ENCODE measurements around the gene SAFB. TPM values are rescaled to one million over a fixed set of nuclear protein-coding genes. Genes with fewer than 3 reads are reported as not detected.
"Not testable (repeated sequence)": the region's sequence is repeated elsewhere in the genome, so short reads cannot be mapped to it uniquely, and the experiment has no call there.

SAFB gene
- total RNA-seq, 2 experiments from 2014 or later, result 195 to 200 TPM

DNA sequence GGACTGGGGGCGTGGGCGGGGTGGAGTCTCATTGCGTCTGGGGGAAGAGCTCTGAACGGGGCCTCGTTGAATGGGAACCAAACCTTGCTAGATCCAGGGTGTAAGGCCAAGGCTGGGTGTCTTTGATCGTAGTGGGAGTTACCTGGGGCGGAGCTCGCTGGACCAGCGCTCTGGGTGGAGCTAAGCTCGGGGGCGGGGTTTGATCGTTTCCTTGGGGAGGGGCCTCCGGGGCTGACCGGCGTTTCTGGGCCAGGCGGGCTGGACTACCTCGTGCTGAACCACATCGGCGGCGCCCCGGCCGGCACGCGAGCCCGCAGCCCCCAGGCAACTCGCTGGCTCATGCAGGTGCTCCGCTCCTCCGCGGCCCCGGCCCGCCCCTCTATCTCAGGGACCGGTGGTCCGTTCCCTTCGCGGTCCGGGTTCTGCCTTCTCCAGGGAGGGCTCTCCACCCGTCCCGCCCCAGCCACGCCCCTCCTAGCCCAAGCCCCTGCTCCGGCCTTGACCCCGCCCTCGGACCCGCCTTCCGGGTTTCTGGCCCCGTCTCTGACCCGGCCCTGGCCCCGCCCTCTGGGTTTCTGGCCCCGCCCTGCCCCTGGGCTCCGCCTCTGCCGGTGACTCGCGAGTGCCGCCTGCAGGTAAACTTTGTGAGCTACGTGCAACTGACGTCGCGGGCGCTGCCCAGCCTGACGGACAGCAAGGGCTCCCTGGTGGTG, 63.9 kb downstream of the SAFB start:
- Mint-ChIP-seq H3K9me3 (no peaks in the 10 kb centered on the region), H3K4me3 (peak overlapping the region; percentile 92), H3K4me1 (ENCODE audit: low read depth) (peaks cover 40% of the 10 kb centered on the region), H3K27me3 (no peaks in the 10 kb centered on the region), H3K27ac (peak overlapping the region; percentile 85), H3K36me3 (ENCODE audit: low read depth) (peaks cover 14% of the 10 kb centered on the region)
- ChIA-PET CTCF (interaction anchor here (0.7 to 1.9 kb wide), 8 partner anchors 11 to 281 kb away, joined by 3 to 13 read pairs (median 3); partner anchors contain the start of genes CATSPERD, LONP1, SAFB and SAFB2), POLR2A (interaction anchor here (0.8 to 2.9 kb wide), 7 partner anchors 8 to 718 kb away, joined by 3 to 29 read pairs (median 6); partner anchors contain the start of genes CATSPERD, KDM4B, LONP1 and NDUFA11)
- TF ChIP-seq CTCF (IDR thresholded peaks at IDR 0.05), result peak; percentile 82
- peaks cover 43% of the 10 kb centered on the region for H3K4me1 ChIP-seq (ENCODE audit: insufficient read depth, low read length)
- peak overlapping the region; percentile 59 for H3K4me3 ChIP-seq (ENCODE audit: low read length)
- intact Hi-C loops (cut with DNase I, micrococcal nuclease), result loop anchor here in 1 of 2 experiments (2.0 to 10.0 kb wide), 4 partner anchors 218 to 892 kb away; partner anchors contain the start of genes CLPP, FEM1A, RANBP3 and VMAC
- DNase-seq (peak; percentile 86 to 99 (median 92)), ATAC-seq (ENCODE audit: poor library complexity) (peak; percentile 55)
- peaks cover 5% of the 10 kb centered on the region for H3K36me3 ChIP-seq (ENCODE audit: insufficient read depth, low read length)
- H3K27ac ChIP-seq (ENCODE audit: low read depth in 1 of 2, low read length in 2 of 2), result peak overlapping the region; percentile 61 to 66
- H3K9me3 ChIP-seq (ENCODE audit: control insufficient read depth in 1 of 2, insufficient read depth in 1 of 2, low read length in 2 of 2), result peaks cover 0 to 6% of the 10 kb centered on the region in 2 experiments
- no peaks in the 10 kb centered on the region for H3K27me3 ChIP-seq (ENCODE audit: control insufficient read depth in 1 of 2, insufficient read depth in 2 of 2, low read length in 2 of 2)

GRCh38 chr19:5687360-5688198, 64.7 kb downstream of the SAFB start:
- H3K9me3 ChIP-seq (ENCODE audit: control insufficient read depth in 1 of 2, insufficient read depth in 1 of 2, low read length in 2 of 2), result peaks cover 0 to 6% of the 10 kb centered on the region in 2 experiments
- ChIA-PET POLR2A (interaction anchor here (1.2 to 2.9 kb wide), 6 partner anchors 8 to 217 kb away, joined by 3 to 29 read pairs (median 9); partner anchors contain the start of genes CATSPERD, LONP1, NDUFA11 and SAFB), CTCF (interaction anchor here (0.7 to 1.9 kb wide), 7 partner anchors 11 to 280 kb away, joined by 3 to 13 read pairs (median 3); partner anchors contain the start of genes CATSPERD, LONP1, SAFB and SAFB2)
- H3K36me3 ChIP-seq (ENCODE audit: insufficient read depth, low read length), result peaks cover 12% of the 10 kb centered on the region
- H3K27me3 ChIP-seq (ENCODE audit: control insufficient read depth in 1 of 2, insufficient read depth in 2 of 2, low read length in 2 of 2), result no peaks in the 10 kb centered on the region
- H3K4me3 ChIP-seq (ENCODE audit: low read length), result peak overlapping the region; percentile 59
- peak; percentile 49 for TF ChIP-seq CTCF (IDR thresholded peaks at IDR 0.05)
- no peaks in the 10 kb centered on the region for H3K9me3 Mint-ChIP-seq
- H3K4me1 ChIP-seq (ENCODE audit: insufficient read depth, low read length), result peaks cover 51% of the 10 kb centered on the region
- peak overlapping the region in 1 of 2 donors; percentile 61 for H3K27ac ChIP-seq (ENCODE audit: low read depth in 1 of 2, low read length in 2 of 2)
- H3K36me3 Mint-ChIP-seq (ENCODE audit: low read depth), result peaks cover 21% of the 10 kb centered on the region
- ATAC-seq (ENCODE audit: poor library complexity) (no peak), DNase-seq (no peak)
- intact Hi-C loops (cut with DNase I, micrococcal nuclease), result loop anchor here in 1 of 2 experiments (2.0 to 10.0 kb wide), 4 partner anchors 217 to 893 kb away; partner anchors contain the start of genes CLPP, FEM1A, RANBP3 and VMAC
- H3K27ac Mint-ChIP-seq, result peak overlapping the region; percentile 85
- no peaks in the 10 kb centered on the region for H3K27me3 Mint-ChIP-seq
- H3K4me1 Mint-ChIP-seq (ENCODE audit: low read depth), result peaks cover 41% of the 10 kb centered on the region
- peak overlapping the region; percentile 92 for H3K4me3 Mint-ChIP-seq

DNA sequence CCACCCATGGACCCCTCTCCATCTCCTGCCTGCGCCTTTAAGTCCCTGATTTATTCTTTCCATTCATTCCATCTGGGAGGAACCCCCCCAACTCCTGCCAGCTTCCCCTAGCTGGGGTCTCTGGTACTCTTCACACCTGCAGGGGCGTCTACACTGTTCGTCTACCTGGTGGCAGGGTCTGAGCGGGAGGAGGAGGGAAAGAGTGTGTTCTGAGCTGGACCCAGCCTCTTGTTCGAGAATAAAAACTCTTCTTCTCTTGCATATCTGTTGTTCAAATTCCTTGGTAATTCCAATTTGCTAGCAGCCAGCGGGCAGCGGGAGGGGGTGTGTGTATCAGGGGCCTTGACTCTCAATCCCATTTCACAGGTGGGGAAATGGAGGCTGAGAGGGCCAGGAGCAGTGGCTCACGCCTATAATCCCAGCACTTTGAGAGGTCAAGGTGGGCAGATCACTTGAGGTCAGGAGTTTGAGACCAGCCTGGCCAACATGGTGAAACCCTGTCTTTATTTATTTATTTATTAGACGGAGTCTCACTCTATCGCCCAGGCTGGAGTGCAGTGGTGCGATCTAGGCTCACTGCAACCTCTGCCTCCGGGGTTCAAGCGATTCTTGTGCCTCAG, 65.5 kb downstream of the SAFB start:
- H3K27me3 ChIP-seq (ENCODE audit: control insufficient read depth in 1 of 2, insufficient read depth in 2 of 2, low read length in 2 of 2); H3K27me3 Mint-ChIP-seq; CTCF ChIA-PET; ATAC-seq (ENCODE audit: poor library complexity); H3K4me3 ChIP-seq (ENCODE audit: low read length); H3K9me3 Mint-ChIP-seq; H3K27ac ChIP-seq (ENCODE audit: low read depth in 1 of 2, low read length in 2 of 2); DNase-seq; H3K9me3 ChIP-seq (ENCODE audit: control insufficient read depth in 1 of 2, insufficient read depth in 1 of 2, low read length in 2 of 2): not testable (repeated sequence)
- POLR2A ChIA-PET, result interaction anchor here (2.9 kb wide), 2 partner anchors 32 to 216 kb away, joined by 12 to 29 read pairs; partner anchors contain the start of genes CATSPERD, LONP1, NDUFA11 and VMAC
- Mint-ChIP-seq H3K27ac (peak overlapping the region; percentile 64), H3K36me3 (ENCODE audit: low read depth) (peaks cover 29% of the 10 kb centered on the region), H3K4me1 (ENCODE audit: low read depth) (peaks cover 43% of the 10 kb centered on the region), H3K4me3 (peak overlapping the region; percentile 79)
- Histone ChIP-seq H3K4me1 (ENCODE audit: insufficient read depth, low read length) (peaks cover 54% of the 10 kb centered on the region), H3K36me3 (ENCODE audit: insufficient read depth, low read length) (peaks cover 20% of the 10 kb centered on the region)
- intact Hi-C loops (cut with DNase I, micrococcal nuclease), result loop anchor here in 1 of 2 experiments (10.0 kb wide), 3 partner anchors 286 to 894 kb away; partner anchors contain the start of genes CLPP, FEM1A and RANBP3
